ENCODE results near the gene TCOF1.
A peak's percentile ranks its signal among the peaks of the same experiment; 100 is the strongest.

The TCOF1 gene

DNA sequence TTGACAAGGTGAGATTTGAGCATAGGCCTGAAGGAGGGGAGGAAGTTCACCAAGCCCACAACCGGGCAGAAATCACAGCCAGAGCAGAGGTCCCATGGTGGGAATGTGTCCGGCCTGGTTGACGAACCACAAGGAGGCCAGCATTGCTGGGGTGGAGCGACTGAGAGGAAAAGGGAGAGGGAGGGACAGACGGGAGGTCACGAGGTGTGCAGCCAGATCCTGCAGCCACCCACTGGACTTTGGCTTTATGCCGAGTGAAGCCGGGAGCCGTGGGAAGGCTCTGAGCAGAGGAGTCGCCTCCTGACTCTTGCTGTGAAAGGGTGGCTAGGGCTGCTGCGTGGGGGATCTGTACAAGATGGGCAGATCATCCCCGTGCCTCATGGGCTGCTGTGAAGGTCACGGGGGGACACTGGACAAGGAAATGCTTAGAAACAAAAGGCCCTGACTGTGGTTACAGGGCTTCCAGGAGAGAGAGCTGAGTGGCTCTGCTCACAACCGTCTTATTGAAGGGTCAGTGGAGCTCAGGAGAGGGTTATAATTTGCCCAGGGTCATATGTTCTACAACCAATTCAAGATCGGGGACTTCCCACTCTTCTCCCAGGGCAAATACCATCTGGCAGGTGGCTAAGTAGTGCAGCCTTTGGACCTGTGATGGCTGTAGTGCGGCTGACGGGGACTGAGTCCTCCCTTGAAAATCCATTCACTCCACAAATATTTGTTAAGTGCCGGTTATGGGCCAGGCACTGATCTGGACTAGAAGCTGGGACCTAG lies 70.8 kb downstream of the TCOF1 start:
- no peak for DNase-seq (ENCODE audit: low spot score)

- DNase-seq (ENCODE audit: low spot score) = no peak
Measured at GRCh38 chr5:150428978-150429377, 71.5 kb downstream of the TCOF1 start.

DNA sequence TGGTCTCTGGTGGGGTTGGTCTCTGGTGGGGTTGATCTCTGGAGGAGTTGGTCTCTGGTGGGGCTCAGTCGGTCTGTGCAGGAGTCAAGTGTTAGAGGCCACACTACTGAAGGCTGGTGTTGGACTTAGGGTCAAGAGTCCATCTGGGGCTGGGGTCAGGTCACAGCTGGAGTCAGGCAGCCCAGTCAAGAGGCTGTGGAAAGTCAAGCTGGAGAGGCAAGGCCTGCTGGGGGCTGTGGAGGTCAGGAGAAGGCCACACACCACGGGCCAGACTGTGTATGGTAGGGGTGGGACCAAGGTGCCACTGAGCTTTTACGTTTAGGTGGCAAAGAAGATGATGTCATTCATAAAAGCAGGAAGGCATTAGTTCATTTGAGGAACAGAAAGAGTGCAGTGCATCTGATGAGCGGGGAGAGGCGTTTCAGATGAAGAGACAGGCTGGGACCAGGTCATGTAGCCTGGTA lies 71.9 kb downstream of the TCOF1 start:
- no peak for DNase-seq (ENCODE audit: low spot score)

DNA sequence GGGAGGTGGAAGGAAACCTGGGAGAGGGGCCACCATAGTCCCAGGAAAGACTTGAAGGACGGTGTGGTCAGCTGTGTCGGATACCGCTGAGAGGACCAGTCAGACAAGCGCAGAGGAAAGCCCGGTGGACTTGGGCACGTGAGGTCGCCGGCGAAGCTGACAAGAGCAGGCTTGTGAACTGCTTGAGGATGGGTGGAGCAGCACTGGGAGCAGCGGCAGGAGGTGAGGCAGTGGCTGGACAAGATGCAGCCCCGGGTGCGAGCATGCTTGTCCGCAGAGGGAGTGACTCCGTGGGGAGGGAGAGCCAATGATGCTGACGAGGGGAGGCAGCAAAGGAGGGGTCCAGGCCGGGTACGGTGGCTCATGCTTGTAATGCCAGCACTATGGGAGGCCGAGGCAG lies 73.6 kb downstream of the TCOF1 start:
- no peak for DNase-seq (ENCODE audit: low spot score)

GRCh38 chr5:150431574-150431973 lies 74.1 kb downstream of the TCOF1 start:
- no peak for DNase-seq (ENCODE audit: low spot score)

DNA sequence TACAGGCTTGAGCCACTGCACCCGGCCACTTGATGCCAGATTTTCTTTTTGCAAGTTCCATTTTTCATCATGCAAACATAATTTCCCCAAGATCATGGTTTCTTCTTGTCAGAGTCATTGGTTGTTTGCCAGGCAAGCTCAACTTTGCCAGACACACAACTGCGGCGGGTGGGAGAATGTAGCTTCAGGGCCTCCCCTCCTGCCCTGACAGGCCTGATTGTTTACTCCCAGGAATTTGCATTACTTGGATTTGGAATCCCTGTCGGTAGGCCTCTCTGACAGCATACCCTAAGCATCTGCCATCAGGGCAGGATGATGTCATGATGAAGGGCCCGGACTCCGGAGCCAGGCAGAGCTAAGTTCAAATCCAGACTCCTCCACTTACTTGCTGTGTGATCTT lies 77.0 kb downstream of the TCOF1 start:
- no peak for DNase-seq (ENCODE audit: low spot score)

GRCh38 chr5:150436141-150436680 lies 78.7 kb downstream of the TCOF1 start:
- peak; percentile 91 for DNase-seq (ENCODE audit: low spot score)

- no peak for DNase-seq (ENCODE audit: low spot score)
Measured at GRCh38 chr5:150438873-150439546, 81.5 kb downstream of the TCOF1 start.

GRCh38 chr5:150440948-150441812 lies 83.7 kb downstream of the TCOF1 start:
- no peak for DNase-seq (ENCODE audit: low spot score)

DNA sequence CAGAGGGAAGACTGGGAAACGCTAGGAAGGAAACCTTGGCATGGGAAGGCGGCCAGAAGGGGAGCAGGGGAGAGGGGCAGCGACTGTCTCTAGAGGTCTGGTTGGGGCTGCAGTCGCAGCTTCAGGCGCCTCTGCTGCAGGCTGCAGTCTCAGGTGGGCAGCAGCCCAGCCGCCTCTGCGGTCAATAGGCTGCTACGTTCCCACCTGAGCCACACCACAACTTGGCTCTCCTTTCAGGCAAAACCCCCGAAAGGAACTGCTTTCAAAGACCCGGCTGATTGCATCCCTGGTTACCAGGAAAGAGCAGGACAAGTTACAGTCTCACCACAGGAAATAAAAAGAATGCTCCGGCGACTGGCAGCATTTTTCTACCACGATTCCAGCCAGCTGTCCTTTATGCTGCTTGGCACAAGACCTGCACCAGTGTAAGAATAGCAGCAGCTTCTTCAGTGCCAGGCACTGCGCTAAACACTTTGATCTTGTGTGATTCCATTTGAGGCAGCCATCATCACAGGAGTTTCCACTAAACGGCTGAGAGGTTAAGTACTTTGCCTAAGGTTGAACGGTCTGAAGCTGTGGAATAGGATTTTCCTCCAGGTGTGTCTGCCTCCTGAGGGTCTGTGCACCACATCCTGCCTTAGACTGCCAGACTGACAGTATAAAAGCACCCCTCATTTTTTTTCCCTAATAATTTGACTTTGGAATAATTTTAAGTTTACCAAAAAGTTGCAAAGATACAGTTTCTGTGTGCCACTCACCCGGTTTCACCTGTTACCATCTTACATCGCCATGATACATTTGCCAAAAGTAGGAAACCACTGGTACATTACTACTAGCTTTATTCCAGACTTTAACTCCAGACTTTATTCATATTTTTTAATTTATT lies 84.6 kb downstream of the TCOF1 start:
- no peak for DNase-seq (ENCODE audit: low spot score)

- DNase-seq (ENCODE audit: low spot score) = no peak
Measured at GRCh38 chr5:150442699-150443080, 85.2 kb downstream of the TCOF1 start.

- DNase-seq (ENCODE audit: low spot score) = no peak
Measured at GRCh38 chr5:150443242-150444075, 86.0 kb downstream of the TCOF1 start.

GRCh38 chr5:150444770-150445169 lies 87.3 kb downstream of the TCOF1 start:
- no peak for DNase-seq (ENCODE audit: low spot score)

DNA sequence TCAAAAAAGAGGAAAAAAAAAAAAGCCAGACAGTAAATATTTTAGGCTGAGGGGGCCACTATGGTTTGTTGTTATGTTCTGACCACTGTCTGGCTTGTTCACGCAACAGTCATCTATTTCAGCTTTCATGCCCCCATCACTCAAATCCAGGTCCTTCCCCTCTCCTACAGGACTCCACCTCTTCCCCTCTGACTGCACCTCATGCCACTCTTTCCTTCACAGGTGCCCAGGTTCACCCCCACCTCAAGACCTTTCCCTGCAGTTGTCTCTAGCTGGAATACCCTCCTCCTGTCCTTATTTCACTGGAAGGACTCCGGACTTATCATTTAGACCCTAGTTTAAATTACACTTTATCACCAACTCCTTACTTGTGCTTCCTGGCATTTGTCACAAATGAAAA lies 88.6 kb downstream of the TCOF1 start:
- no peak for DNase-seq (ENCODE audit: low spot score)

DNA sequence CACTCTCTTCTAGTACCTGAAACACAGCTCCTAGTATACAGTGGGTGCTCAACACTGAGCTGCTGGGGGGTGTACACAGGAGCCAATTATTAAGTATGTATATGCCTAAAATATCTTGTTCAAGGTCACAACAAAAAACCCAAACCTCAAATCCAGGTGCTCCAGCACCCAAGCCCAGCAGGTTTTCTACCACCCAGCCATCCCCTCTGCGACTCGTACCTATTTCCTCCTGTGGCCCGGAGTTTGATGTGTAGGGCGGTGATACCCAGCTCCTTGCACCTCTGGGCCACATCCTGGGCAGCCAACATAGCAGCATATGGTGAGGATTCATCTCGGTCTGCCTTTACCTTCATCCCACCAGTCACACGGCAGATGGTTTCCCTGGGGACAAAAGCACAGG lies 89.1 kb downstream of the TCOF1 start:
- DNase-seq (ENCODE audit: low spot score) = no peak

DNA sequence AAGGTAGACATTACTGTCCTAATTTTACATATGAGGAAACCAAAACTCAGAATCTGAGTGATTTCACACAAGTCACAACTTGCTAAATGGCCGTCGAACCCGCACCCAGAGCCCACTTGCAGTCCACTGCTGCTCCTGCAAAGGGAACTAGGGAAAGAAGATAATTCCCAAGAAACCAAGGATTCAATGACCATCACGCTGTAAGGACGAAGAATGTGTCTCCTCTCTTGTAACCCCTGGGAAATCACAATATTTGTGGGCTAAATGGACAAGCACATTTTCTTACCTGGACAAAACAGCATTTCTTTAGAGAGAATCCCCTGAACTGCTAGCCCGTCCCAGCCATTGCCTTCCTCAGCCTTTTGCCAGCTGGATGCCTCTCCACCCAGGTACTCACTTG lies 89.7 kb downstream of the TCOF1 start:
- no peak for DNase-seq (ENCODE audit: low spot score)

DNA sequence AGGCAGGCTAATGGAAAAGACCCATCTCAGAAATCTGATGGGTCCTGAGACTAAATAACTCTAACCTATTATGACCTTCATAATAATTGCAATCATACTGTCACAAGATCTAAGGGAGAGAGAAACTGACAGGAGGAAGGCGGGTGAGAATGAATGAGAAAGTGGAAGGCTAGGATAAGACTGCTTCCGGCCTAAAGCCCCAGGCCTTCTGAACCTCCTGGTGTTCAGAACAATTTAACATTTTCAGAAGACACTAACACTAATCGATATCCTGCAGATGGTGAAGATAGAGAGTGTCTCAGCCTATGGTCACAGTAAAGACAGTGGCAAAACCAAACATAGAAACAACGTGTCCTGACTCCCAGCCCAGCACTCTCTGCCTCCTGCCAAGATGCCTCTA lies 90.8 kb downstream of the TCOF1 start:
- DNase-seq (ENCODE audit: low spot score) = no peak

DNA sequence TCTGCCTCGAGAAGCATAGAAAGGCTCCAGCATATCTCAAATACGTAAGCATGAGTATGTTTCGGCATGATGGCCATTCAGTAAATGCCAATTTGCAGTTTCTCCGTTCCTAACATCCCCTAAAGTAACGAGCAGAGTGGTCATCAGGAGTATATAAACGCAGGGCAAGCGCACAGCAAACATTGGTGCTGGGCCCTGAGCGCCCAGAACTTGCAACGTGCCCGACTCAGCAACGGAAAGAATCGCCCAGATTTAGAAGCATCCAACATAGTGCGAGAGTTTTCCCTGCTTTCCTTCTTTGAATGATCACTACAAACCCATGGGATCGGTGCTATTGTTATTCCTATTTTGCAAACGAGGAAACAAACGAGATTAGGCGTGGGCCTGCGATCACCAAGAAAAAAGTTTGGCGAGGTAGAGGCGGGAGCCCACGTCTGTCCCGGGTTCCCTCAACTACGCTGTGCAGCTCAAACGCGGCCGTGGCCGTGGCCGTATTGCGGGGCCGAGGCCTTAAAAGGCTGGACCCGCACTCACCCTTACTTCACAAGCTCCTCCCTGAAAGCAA lies 91.5 kb downstream of the TCOF1 start:
- no peak for DNase-seq (ENCODE audit: low spot score)

Data from CD4-positive, alpha-beta T cell treated with Interleukin-15 for 4 hours (primary cell).